ENCODE measurements around the gene SLC9A5. TPM values are rescaled to one million over a fixed set of nuclear protein-coding genes. Genes with fewer than 3 reads are reported as not detected.

SLC9A5 gene
- total and polyA plus RNA-seq, 7 experiments from 2014 or later, result 0.11 to 3.7 (median 1.7) TPM

DNA sequence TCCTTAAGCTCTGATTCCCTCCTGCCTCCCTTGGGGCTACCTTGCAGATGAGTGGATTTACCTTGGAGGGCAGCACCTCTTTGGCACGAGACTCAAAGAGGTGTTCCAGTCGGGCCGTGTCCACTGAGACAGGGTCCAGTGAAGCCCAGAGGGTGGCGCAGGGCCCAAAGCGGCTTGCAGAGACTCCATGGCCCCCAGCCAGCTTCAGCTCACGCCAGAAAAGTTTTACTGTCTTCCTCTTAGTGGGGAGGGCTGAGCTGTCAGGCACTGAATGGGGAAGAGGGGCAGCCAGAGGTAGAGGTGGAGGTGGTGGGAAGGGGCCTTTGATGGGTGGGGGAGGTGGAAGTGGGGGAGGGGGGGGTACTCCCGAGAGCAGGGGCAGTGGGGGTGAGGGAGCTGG is 15.2 kb upstream of the SLC9A5 start:
- H3K9me3 Mint-ChIP-seq, result no peaks in the 10 kb centered on the region
- no peak for DNase-seq
- H3K27me3 Mint-ChIP-seq, result no peaks in the 10 kb centered on the region
- H3K4me1 ChIP-seq (ENCODE audit: control insufficient read depth in 2 of 2, insufficient read depth in 2 of 2, low read length in 2 of 2), result peaks cover 0 to 5% of the 10 kb centered on the region in 2 donors
- no peak overlapping the region for H3K27ac ChIP-seq (ENCODE audit: low read depth, low read length)
- H3K9me3 ChIP-seq (ENCODE audit: control insufficient read depth in 2 of 3, low read length in 3 of 3), result no peaks in the 10 kb centered on the region
- peak overlapping the region in 1 of 9 donors; percentile 41 for H3K27ac Mint-ChIP-seq
- peaks cover 0 to 8% (median 2%) of the 10 kb centered on the region in 7 donors for H3K4me1 Mint-ChIP-seq
- peaks cover 4 to 26% (median 7%) of the 10 kb centered on the region in 5 donors for H3K36me3 Mint-ChIP-seq
- no peak overlapping the region for H3K4me3 Mint-ChIP-seq
- no peaks in the 10 kb centered on the region for H3K27me3 ChIP-seq (ENCODE audit: control insufficient read depth in 2 of 2, insufficient read depth in 2 of 2, low read length in 2 of 2)
- no peak for ATAC-seq
- CTCF ChIA-PET, result no interaction called here
- intact Hi-C loops (cut with micrococcal nuclease), result no loop called here
- H3K36me3 ChIP-seq (ENCODE audit: control insufficient read depth in 2 of 3, insufficient read depth in 3 of 3, low read length in 3 of 3), result peaks cover 3 to 81% (median 4%) of the 10 kb centered on the region in 3 experiments
- POLR2A ChIA-PET, result interaction anchor here (2.1 kb wide), 1 partner anchor 11 kb away, joined by 7 read pairs; no protein-coding TSS in a partner anchor
- H3K4me3 ChIP-seq (ENCODE audit: low read length), result no peak overlapping the region

DNA sequence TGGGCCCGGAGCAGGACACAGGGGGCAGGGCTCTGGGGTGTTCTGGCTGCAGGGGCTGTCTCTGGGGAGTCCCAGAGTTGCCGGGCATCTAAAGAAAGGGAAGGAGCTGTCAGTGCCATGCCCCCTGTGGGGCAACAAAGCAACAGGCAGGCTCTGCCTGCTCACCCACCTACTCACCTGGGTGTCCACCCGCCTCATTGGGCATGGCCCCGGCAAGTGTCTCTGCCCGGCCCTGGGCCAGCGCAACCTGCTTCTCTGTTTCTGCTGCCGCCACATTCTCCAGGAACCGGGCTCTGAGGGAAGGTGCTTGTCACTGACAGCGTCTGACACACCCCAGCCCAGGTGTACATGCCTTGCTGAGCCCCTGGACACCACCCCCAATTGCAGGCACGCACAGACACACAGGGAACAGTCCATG is 14.6 kb upstream of the SLC9A5 start:
- H3K27me3 Mint-ChIP-seq, result no peaks in the 10 kb centered on the region
- H3K36me3 Mint-ChIP-seq, result peaks cover 4 to 27% (median 7%) of the 10 kb centered on the region in 5 donors
- H3K9me3 Mint-ChIP-seq, result no peaks in the 10 kb centered on the region
- H3K4me1 ChIP-seq (ENCODE audit: control insufficient read depth in 2 of 2, insufficient read depth in 2 of 2, low read length in 2 of 2), result peaks cover 0 to 5% of the 10 kb centered on the region in 2 donors
- peak overlapping the region in 2 of 9 donors; percentile 9 to 45 for H3K27ac Mint-ChIP-seq
- H3K9me3 ChIP-seq (ENCODE audit: control insufficient read depth in 2 of 3, low read length in 3 of 3), result no peaks in the 10 kb centered on the region
- peaks cover 0 to 81% (median 4%) of the 10 kb centered on the region in 3 experiments for H3K36me3 ChIP-seq (ENCODE audit: control insufficient read depth in 2 of 3, insufficient read depth in 3 of 3, low read length in 3 of 3)
- no peak overlapping the region for H3K4me3 ChIP-seq (ENCODE audit: low read length)
- CTCF ChIA-PET, result interaction anchor here (1.5 kb wide), 1 partner anchor 1294 kb away, joined by 6 read pairs; no protein-coding TSS in a partner anchor
- H3K4me1 Mint-ChIP-seq, result peaks cover 0 to 11% (median 2%) of the 10 kb centered on the region in 7 donors
- POLR2A ChIA-PET, result interaction anchor here (1.6 to 2.1 kb wide), 2 partner anchors 10 to 14 kb away, joined by 3 to 7 read pairs; partner anchors contain the start of gene FHOD1
- no peak overlapping the region for H3K4me3 Mint-ChIP-seq
- no peak for DNase-seq
- intact Hi-C loops (cut with micrococcal nuclease), result no loop called here
- no peak overlapping the region for H3K27ac ChIP-seq (ENCODE audit: low read depth, low read length)
- no peaks in the 10 kb centered on the region for H3K27me3 ChIP-seq (ENCODE audit: control insufficient read depth in 2 of 2, insufficient read depth in 2 of 2, low read length in 2 of 2)
- ATAC-seq, result no peak

DNA sequence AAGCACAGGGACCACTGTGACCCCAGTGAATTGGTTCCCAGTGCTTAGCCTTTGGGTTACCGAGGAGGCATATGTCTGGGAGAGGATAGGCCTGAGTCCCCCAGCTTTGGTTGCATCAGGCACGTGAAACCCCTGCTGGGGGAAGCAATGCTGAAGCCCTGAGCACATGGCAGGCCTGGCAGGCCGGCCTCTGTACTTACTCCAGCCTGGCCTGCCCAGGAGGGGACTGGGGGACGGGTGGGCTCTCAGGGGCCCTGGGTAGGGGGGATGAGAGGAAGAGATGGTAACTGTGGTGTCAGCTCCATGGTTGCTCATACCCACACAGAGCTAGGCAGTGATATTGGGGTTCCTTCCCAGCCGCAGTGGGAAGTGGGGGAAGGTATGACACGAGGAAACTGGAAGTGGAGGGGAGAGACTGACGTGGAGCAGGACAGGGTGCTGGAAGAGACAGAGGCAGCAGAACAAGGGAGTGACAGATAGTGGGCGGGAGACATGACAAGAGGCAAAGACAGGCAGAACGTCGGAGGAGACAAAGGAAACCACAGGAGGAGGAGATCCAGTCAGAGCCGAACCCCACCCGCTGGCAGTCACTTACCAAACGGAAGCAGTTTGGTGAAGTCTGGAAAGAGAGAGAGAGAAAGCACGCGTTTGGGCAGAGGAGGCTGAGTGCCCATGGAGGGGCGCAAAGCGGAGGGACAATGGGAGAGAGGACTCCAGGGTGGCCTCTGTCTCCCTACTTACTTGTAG is 12.8 kb upstream of the SLC9A5 start:
- Mint-ChIP-seq H3K27me3 (no peaks in the 10 kb centered on the region), H3K36me3 (peaks cover 0 to 23% (median 7%) of the 10 kb centered on the region in 5 donors), H3K9me3 (no peaks in the 10 kb centered on the region), H3K4me1 (peaks cover 0 to 14% (median 2%) of the 10 kb centered on the region in 7 donors), H3K4me3 (peak overlapping the region in 9 of 10 donors; percentile 18 to 61 (median 39)), H3K27ac (peak overlapping the region in 7 of 9 donors; percentile 61 to 87 (median 77))
- Histone ChIP-seq H3K9me3 (ENCODE audit: control insufficient read depth in 2 of 3, low read length in 3 of 3) (no peaks in the 10 kb centered on the region), H3K36me3 (ENCODE audit: control insufficient read depth in 2 of 3, insufficient read depth in 3 of 3, low read length in 3 of 3) (peaks cover 0 to 72% (median 3%) of the 10 kb centered on the region in 3 experiments), H3K27me3 (ENCODE audit: control insufficient read depth in 2 of 2, insufficient read depth in 2 of 2, low read length in 2 of 2) (no peaks in the 10 kb centered on the region), H3K4me1 (ENCODE audit: control insufficient read depth in 2 of 2, insufficient read depth in 2 of 2, low read length in 2 of 2) (peaks cover 0 to 5% of the 10 kb centered on the region in 2 donors), H3K27ac (ENCODE audit: low read depth, low read length) (no peak overlapping the region), H3K4me3 (ENCODE audit: low read length) (no peak overlapping the region)
- intact Hi-C loops (cut with micrococcal nuclease), result loop anchor here in 1 of 2 donors (1.0 kb wide), 2 partner anchors 8 to 10 kb away; no protein-coding TSS in a partner anchor
- ChIA-PET CTCF (interaction anchor here (1.5 kb wide), 1 partner anchor 1292 kb away, joined by 6 read pairs; no protein-coding TSS in a partner anchor), POLR2A (interaction anchor here (0.8 to 1.6 kb wide), 3 partner anchors 9 to 46 kb away, joined by 3 to 7 read pairs (median 4); partner anchors contain the start of genes FHOD1 and TMEM208)
- ATAC-seq (peak; percentile 68), DNase-seq (peak in 3 of 9 donors; percentile 13 to 34 (median 28))

DNA sequence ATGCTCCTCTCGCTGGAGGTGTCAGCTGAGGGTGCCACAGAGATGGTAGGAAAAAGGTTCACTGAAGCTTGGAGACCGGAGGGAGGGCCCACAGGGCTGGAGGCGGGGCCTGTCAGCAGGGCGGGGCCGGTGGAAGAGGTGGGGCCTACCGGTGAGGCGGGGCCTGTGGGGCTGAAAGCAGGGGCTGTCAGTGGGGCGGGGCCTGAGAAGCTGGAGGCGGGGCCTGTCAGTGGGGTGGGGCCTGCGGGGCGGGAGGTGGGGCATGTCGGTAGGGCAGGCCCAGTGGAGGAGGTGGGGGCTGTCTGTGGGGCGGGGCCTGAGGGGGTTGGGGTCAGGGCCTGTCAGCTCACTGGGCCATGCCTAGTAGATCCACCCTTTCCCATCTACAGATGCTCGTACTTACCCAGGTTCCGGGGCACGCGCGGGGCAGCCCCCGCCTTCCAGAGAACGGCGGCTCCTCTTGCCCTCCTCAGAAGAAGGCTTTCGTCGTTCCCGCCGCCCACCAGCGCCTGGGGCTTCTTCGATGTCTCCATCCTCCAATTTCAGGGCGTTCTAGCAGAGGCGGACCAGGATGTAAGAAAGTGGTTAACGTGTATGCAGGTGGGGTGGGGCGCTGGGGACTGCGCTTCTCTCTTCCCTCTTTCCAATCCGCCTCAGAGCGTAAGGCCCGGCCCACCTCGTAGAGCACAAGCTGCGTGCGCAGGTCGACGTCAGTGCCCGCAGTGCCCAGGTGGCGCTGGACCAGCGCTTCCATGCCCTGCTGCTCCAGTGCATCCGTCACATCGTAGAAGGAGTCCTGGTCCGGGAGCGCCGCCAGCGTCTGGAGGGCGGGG is 12.0 kb upstream of the SLC9A5 start:
- ChIA-PET CTCF (no interaction called here), POLR2A (interaction anchor here (0.8 to 2.5 kb wide), 3 partner anchors 9 to 45 kb away, joined by 4 to 13 read pairs (median 7); partner anchors contain the start of gene TMEM208)
- H3K27ac ChIP-seq (ENCODE audit: low read depth, low read length), result no peak overlapping the region
- H3K27ac Mint-ChIP-seq, result peak overlapping the region in 7 of 9 donors; percentile 61 to 87 (median 77)
- H3K4me1 Mint-ChIP-seq, result peaks cover 0 to 21% (median 4%) of the 10 kb centered on the region in 7 donors
- H3K4me3 Mint-ChIP-seq, result peak overlapping the region in 7 of 10 donors; percentile 18 to 61 (median 50)
- H3K36me3 ChIP-seq (ENCODE audit: control insufficient read depth in 2 of 3, insufficient read depth in 3 of 3, low read length in 3 of 3), result peaks cover 0 to 64% (median 3%) of the 10 kb centered on the region in 3 experiments
- no peak overlapping the region for H3K4me3 ChIP-seq (ENCODE audit: low read length)
- H3K36me3 Mint-ChIP-seq, result peaks cover 0 to 23% (median 7%) of the 10 kb centered on the region in 5 donors
- H3K27me3 ChIP-seq (ENCODE audit: control insufficient read depth in 2 of 2, insufficient read depth in 2 of 2, low read length in 2 of 2), result no peaks in the 10 kb centered on the region
- ATAC-seq, result peak; percentile 94
- H3K9me3 Mint-ChIP-seq, result no peaks in the 10 kb centered on the region
- no peaks in the 10 kb centered on the region for H3K27me3 Mint-ChIP-seq
- DNase-seq, result peak; percentile 47 to 89 (median 53)
- intact Hi-C loops (cut with micrococcal nuclease), result loop anchor here in 1 of 2 donors (1.0 kb wide), 2 partner anchors 8 to 10 kb away; no protein-coding TSS in a partner anchor
- peaks cover 0 to 5% of the 10 kb centered on the region in 2 donors for H3K4me1 ChIP-seq (ENCODE audit: control insufficient read depth in 2 of 2, insufficient read depth in 2 of 2, low read length in 2 of 2)
- no peaks in the 10 kb centered on the region for H3K9me3 ChIP-seq (ENCODE audit: control insufficient read depth in 2 of 3, low read length in 3 of 3)

DNA sequence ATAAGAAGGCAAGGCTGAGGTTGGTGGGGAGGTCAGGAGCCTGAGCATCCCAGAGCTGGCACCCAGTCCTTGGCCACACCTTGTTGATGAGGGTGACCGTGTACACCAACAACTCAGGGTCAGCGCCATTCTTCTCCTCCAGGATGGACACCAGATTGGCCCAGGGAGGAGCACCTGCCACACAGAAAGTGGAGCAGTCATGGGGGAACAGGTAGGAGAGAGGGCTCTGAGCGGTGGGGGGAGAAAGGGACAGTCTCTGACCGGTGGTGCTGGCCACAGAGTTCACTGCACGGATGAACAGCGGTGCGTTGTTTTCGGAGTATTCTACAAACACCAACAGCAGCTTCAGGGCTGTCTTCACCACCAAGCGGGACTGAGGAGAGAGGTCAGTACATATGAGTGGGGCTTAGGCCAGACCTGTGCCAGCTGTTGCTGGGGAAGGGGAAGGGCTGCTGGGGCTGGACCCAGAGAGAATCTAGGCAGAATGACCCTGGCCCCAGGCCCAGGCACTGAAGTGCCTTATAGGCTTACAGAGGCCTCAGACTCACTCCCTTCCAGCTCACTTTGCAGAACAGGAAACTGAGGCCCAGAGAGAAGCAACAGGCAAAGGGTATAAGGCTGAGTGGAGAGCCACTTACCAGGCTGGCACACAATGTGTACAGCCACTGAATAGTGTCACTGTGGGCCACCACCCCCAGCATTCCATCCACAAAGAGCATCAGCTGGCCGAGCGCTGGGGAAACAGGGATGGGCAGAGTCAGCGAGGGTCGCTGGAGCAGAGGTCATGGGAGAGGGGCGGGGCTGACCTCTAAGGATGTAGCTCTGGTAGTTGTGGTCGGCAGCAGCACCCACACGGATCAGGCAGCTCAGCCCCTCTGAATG is 11.1 kb upstream of the SLC9A5 start:
- Mint-ChIP-seq H3K4me3 (no peak overlapping the region), H3K9me3 (no peaks in the 10 kb centered on the region), H3K27ac (peak overlapping the region in 3 of 9 donors; percentile 16 to 67 (median 23)), H3K4me1 (peaks cover 0 to 28% (median 4%) of the 10 kb centered on the region in 7 donors), H3K36me3 (peaks cover 0 to 23% (median 7%) of the 10 kb centered on the region in 5 donors), H3K27me3 (no peaks in the 10 kb centered on the region)
- Histone ChIP-seq H3K36me3 (ENCODE audit: control insufficient read depth in 2 of 3, insufficient read depth in 3 of 3, low read length in 3 of 3) (peaks cover 0 to 61% (median 3%) of the 10 kb centered on the region in 3 experiments), H3K9me3 (ENCODE audit: control insufficient read depth in 2 of 3, low read length in 3 of 3) (no peaks in the 10 kb centered on the region), H3K4me1 (ENCODE audit: control insufficient read depth in 2 of 2, insufficient read depth in 2 of 2, low read length in 2 of 2) (peaks cover 0 to 5% of the 10 kb centered on the region in 2 donors), H3K27me3 (ENCODE audit: control insufficient read depth in 2 of 2, insufficient read depth in 2 of 2, low read length in 2 of 2) (no peaks in the 10 kb centered on the region), H3K4me3 (ENCODE audit: low read length) (no peak overlapping the region), H3K27ac (ENCODE audit: low read depth, low read length) (no peak overlapping the region)
- POLR2A ChIA-PET, result interaction anchor here (2.5 kb wide), 1 partner anchor 10 kb away, joined by 13 read pairs; the partner anchor contains the start of gene TMEM208
- intact Hi-C loops (cut with micrococcal nuclease), result no loop called here
- DNase-seq (no peak), ATAC-seq (no peak)
- CTCF ChIA-PET, result no interaction called here
